NOMO-1 treated with DMSO at 0.1 percent for 48 hours (cell line): ENCODE data around the gene ATOH7.
A peak's percentile ranks its signal among the peaks of the same experiment; 100 is the strongest.
"Not testable (repeated sequence)": the region's sequence is repeated elsewhere in the genome, so short reads cannot be mapped to it uniquely, and the experiment has no call there.

Source experiments
- DNase-seq: peaks from one replicate; lab custom pipeline; 2025; ENCODE audit not compliant: unreplicated experiment; lab: John Stamatoyannopoulos, UW

The ATOH7 gene

GRCh38 chr10:68238371-68238770 is 6.5 kb upstream of the ATOH7 start:
- no peak for DNase-seq

- DNase-seq, result no peak
These were observed 5.3 kb upstream of the ATOH7 start for GRCh38 chr10:68237173-68237572.

- DNase-seq, result no peak
These were observed 3.7 kb upstream of the ATOH7 start for GRCh38 chr10:68235581-68235980.

DNA sequence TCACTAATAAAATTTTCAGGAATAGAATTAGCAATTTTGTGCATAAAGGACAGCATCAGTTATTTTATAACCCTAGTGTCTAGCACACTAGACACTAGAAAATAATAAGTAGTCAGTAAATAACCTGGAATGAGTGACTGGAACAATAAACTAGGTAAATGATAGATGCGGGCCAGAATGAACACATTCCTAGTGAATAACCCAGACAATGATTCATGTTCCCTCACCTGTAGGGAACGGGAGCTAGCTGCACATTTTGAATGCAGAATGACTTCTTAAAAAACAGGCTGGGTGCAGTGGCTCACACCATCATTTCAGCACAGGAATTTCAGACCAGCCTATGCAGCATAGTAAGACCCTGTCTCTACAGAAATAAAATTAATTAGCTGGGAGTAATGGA is 3.2 kb upstream of the ATOH7 start:
- DNase-seq, result no peak

- DNase-seq, result no peak
These were observed 1.1 kb upstream of the ATOH7 start for GRCh38 chr10:68233046-68233445.

DNA sequence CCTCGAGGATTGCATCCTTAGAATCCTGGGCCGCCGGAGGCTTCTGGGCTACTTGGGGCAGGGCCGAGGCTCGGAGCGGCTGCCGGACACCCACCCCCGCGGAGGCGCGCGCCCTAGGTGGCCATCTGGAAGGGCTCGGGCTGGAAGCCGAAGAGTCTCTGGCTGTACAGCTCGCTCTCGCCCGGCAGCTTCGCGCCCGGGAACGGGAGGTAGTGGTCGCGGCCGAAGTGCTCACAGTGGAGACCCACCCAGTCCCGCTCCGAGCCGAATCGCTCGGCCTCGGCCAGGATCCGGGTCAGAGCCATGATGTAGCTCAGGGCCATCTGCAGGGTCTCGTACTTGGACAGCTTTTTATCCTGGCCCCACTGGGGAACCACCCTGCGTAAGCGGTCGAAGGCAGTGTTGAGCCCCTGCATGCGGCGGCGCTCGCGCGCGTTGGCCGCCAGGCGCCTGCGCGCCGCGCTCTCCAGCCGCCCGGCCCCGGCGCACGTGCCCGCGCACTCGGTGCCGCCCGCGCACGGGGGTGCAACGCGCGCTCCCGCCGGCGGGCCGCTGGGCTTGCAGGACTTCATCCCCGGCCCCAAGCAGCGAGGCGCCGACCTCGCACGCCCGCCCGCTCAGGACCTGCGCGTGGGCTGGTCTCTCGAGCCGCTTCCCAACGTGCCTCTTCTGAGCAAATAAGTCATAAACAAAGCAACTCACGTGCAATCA is 652 bp downstream of the ATOH7 start:
- peak; percentile 37 for DNase-seq

DNA sequence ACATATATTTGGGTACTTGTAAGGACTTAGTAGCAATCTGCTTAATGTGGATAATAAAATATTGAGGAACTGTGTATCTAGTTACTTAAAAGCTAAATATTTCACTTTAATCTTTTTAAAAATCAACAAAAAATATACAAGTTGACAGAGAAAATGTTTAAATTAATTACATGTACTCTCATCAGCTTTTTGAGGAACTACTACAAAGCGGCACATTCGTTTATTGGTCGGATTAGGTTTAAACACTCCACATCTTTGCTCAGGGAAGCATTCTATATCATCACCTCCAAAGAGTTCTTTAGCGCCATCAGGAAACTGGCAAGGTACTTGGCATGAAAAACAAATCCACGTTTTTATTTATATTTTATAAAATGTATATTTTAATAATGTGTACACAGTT is 1.6 kb downstream of the ATOH7 start:
- no peak for DNase-seq

GRCh38 chr10:68224810-68225209 is 7.1 kb downstream of the ATOH7 start:
- no peak for DNase-seq

DNA sequence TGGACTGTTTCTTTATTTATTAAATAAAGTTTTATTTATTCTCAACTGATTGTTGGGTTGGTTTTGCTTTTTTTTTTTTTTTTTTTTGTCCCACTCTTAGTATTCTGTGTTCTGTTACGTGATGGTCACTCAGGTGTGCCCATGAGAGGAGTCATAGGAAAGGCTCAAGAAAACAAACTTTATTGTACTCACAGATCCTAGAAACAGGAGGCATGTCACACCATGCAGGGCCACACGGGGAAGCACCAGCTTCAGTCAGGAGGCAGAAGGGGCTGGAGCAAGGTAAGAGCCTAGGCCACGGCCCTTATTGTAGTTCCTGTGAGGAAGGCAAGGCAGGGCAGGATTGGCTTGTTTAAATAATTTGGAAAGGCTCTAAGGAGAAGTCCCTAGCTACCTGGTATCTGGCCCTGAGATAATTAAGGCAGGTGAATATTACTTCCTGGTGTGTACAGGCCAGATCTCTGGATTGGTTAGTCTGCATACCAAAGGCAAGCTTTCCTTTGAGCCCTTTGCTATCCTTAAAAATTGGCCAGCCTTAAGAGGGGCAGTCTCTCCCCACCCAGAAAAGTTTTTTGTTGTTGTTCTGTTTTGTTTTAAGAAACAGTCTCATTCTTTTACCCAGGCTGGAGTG is 8.3 kb downstream of the ATOH7 start:
- DNase-seq, result no peak

DNA sequence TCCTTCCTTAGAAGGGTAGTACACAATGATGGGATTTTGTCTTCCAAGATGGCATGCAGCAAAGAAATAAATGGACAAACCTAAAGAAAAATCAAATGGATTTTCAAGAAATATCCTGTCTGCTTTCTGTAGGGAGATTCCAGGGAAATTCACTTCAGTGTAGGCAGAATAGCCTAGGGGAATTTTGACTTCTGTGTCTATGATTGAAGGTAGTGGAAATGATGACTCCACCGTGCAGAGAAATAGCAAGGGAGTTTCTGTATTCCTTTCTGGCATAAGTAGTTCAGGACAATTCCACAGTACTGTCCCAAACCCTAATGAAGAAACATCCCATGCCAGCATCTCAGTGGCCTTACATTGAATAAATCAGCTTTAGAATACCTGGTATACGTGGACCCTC is 9.5 kb downstream of the ATOH7 start:
- no peak for DNase-seq

DNA sequence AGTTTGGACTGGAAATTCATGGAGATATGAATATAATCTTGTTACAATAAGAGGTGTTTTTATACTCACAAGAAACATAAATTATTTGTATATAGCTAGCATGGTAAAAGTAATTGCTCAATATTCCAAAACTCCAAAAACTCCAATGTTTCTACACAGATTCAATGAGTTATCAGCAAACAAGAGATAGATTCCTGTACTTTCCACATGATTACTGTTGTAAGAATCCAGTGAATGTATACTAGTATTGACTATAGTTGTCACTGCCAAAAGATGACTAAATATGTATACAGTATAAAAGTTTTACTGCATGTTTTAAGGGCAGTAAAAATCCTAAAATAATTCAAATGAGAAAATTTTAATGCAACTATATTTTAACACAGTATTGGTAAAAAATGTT is 10.7 kb downstream of the ATOH7 start:
- DNase-seq, result no peak

DNA sequence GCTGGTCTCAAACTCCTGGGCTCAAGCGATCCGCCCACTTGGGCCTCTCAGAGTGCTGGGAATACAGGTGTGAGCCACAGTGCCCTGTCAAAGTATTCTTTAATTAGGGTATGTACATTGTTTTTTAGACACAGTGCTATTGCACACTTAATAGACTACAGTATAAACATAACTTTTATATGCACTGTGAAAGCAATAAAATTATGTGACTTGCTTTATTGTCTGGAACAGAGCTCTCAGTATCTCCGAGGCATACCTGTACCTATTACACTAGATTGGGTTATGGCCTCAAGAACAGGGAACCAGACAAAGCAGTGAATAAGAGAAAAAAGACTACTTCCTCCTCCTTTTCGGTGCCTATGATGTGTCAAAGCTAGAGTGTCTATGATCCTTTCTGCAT is 13.1 kb downstream of the ATOH7 start:
- peak; percentile 11 for DNase-seq

DNA sequence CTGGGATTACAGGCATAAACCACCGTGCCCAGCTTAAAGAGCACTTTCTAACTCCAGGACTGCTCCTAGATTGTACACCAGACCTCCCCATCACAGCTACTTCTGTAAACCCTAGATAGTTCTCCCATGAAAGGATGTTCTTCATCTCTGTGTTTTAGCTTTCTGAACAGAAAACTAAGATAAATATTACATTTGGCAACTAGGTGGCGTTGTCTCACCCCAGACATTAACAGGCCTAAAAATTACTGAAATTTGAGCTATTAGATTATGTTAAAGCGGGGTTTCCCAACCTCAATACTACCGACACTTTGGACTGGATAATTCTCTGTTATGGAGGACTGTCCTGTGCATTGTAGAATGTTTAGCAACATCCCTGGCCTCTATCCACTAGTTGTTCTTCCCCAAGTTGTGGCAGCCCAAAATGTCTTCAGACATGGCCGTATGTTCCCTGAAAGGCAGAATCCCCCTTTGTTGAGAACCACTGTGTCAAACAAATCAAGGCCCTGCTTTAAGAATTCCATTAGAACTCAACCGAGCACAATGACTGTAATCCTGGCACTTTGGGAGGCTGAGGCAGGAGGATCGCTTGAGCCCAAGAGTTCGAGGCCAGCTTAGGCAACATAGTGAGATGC is 19.1 kb downstream of the ATOH7 start:
- peak; percentile 53 for DNase-seq

DNA sequence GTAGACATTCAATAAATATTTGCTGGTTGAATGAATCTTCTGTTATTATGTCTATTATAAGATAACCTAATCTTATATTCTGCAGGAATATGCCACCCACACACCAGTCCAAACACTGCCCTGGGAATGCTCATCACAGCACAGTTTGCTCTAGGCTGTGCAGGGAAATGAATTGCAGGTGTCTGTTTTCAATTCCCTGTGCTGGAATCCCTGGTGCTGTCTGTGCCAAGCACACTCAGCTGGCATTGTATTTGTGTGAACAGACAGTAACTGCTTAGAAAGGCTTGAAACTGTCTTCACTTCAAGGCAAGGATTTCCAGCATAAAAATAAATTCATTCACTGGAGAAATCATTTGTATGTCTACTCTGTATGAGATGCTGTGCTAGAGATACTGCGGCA is 20.2 kb downstream of the ATOH7 start:
- DNase-seq, result no peak

DNA sequence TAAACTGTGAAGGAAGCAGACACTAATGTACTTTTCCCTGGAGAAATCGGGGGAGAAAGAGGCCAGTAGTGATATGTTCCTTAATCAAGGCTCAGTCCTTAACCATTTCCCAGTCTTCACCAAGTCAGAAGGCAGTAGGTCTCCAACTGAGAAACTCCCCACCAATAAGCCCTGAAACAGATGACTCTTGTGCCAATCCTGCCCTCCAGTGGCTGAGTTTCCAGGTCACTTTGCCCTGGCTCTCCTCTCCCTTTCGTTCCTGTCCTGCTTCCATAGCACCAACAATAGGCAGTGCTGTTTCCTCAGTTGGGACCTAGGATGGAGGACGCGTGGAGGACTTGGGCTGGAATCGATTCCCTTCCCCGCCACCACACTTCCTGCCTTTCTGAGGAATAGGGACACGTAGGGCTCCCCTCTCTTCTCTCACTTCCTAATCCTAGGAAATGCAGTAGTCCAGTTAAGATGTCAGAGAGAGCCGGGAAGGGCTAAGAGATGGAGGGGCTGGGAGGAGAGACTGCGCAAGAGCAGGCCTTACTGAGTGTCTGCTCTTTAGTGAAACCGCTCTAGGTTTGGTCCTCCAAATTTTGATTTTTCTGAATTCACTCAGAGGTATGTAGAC is 23.4 kb downstream of the ATOH7 start:
- DNase-seq, result peak; percentile 28

DNA sequence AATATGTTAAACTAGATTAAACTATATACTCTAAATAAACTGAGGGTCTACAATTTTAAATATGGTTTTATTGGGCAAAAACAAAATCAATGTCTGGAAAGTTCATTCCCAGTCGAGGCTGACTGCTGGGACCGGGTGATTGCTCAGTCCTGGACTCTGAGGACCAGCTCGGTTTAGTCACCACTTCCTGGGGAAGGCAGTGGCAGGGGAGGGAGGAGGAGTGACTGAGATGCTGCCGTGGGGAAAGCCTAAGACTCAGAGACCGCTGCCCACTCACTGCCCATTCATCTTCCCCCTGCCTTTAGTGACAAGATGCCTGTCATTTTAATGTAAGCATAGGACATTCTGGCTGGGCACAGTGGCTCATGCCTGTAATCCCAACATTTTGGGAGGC is 29.0 kb downstream of the ATOH7 start:
- peak; percentile 14 for DNase-seq

DNA sequence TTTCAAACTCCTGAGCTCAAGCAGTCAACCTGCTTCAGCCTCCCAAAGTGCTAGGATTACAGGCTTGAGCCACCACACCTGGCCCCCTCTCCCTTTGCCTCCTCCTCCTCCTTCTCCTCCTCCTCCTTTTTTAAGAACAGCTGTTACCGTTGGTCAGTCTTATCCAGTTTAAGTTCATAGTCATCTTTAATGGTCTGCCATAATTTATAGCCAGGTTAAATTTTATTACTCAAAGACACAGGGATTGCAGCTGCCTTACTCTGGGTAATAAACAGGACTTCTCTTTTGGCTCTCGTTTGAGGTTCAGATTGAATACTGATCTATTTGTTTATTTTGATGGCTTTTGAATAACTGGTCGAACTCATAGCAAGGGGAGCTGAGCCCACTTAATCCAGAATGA is 35.2 kb downstream of the ATOH7 start:
- DNase-seq, result no peak

- DNase-seq, result not testable (repeated sequence)
These were observed 36.1 kb downstream of the ATOH7 start for GRCh38 chr10:68195776-68196175.

DNA sequence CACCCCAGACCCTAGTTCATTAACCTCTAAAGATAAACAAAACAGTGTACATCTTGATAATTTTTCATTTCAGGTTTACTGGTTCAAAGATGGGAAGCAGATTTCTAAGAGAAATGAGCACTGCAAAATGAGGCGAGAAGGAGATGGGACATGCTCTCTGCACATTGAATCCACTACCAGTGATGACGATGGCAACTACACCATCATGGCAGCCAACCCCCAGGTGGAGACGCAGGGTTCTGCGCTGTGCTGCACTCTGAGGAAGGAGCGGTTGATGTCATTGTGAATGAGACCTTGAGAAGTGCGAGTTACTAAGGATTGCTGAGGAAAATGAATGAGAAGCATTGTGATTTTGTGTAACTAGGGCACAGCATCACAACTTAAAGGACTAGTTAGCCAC is 37.6 kb downstream of the ATOH7 start:
- no peak for DNase-seq

- no peak for DNase-seq
These were observed 39.8 kb downstream of the ATOH7 start for GRCh38 chr10:68192113-68192512.

DNA sequence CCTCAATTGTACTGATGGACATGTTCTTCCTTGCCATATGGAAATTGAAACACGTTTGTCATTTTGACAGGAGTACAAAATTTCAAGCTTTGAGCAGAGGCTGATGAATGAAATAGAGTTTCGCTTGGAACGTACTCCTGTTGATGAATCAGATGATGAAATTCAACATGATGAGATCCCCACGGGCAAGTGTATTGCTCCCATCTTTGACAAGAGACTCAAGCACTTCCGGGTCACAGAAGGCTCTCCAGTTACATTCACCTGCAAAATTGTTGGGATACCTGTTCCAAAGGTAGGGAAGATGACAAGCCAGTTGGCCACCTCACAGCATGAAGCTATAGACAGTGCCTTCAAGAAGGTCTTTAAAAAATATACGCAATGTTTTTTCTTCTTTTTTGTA is 43.1 kb downstream of the ATOH7 start:
- no peak for DNase-seq

- no peak for DNase-seq
These were observed 46.8 kb downstream of the ATOH7 start for GRCh38 chr10:68185085-68185484.
